ENCODE results near the gene SCN2A. TPM values are rescaled to one million over a fixed set of nuclear protein-coding genes. Genes with fewer than 3 reads are reported as not detected.

SCN2A gene
- total RNA-seq, 2 experiments from 2014 or later = not detected

GRCh38 chr2:165237056-165237455 lies 2.2 kb upstream of the SCN2A start:
- no peak overlapping the region for H3K27ac Mint-ChIP-seq
- intact Hi-C loops (cut with micrococcal nuclease) = no loop called here
- H3K27me3 Mint-ChIP-seq = no peaks in the 10 kb centered on the region
- H3K36me3 Mint-ChIP-seq (ENCODE audit: low read depth) = no peaks in the 10 kb centered on the region
- ATAC-seq (no peak), DNase-seq (no peak)
- H3K4me3 Mint-ChIP-seq = no peak overlapping the region
- no peaks in the 10 kb centered on the region for H3K4me1 Mint-ChIP-seq (ENCODE audit: low read depth)
- ChIA-PET POLR2A (no interaction called here), CTCF (interaction anchor here (1.1 kb wide), 1 partner anchor 165 kb away, joined by 3 read pairs; no protein-coding TSS in a partner anchor)
- TF ChIP-seq CTCF (IDR thresholded peaks at IDR 0.05) = no peak
- H3K9me3 Mint-ChIP-seq = no peaks in the 10 kb centered on the region

GRCh38 chr2:165238295-165238694 lies 919 bp upstream of the SCN2A start:
- ATAC-seq (no peak), DNase-seq (no peak)
- Mint-ChIP-seq H3K9me3 (no peaks in the 10 kb centered on the region), H3K4me3 (no peak overlapping the region), H3K4me1 (ENCODE audit: low read depth) (no peaks in the 10 kb centered on the region), H3K27ac (no peak overlapping the region), H3K36me3 (ENCODE audit: low read depth) (no peaks in the 10 kb centered on the region), H3K27me3 (no peaks in the 10 kb centered on the region)
- ChIA-PET POLR2A (no interaction called here), CTCF (interaction anchor here (0.8 to 1.7 kb wide), 7 partner anchors 11 to 181 kb away, joined by 3 to 10 read pairs (median 3); no protein-coding TSS in a partner anchor)
- TF ChIP-seq CTCF (IDR thresholded peaks at IDR 0.05) = no peak
- intact Hi-C loops (cut with micrococcal nuclease) = no loop called here

GRCh38 chr2:165239856-165240515 lies 772 bp downstream of the SCN2A start:
- intact Hi-C loops (cut with micrococcal nuclease) = no loop called here
- DNase-seq (no peak), ATAC-seq (no peak)
- no peak overlapping the region for H3K4me3 Mint-ChIP-seq
- H3K27me3 Mint-ChIP-seq = no peaks in the 10 kb centered on the region
- no peak for TF ChIP-seq CTCF (IDR thresholded peaks at IDR 0.05)
- POLR2A ChIA-PET = no interaction called here
- H3K27ac Mint-ChIP-seq = no peak overlapping the region
- CTCF ChIA-PET = interaction anchor here (0.9 to 1.7 kb wide), 8 partner anchors 10 to 78 kb away, joined by 3 to 10 read pairs (median 4); no protein-coding TSS in a partner anchor
- H3K36me3 Mint-ChIP-seq (ENCODE audit: low read depth) = no peaks in the 10 kb centered on the region
- no peaks in the 10 kb centered on the region for H3K9me3 Mint-ChIP-seq
- no peaks in the 10 kb centered on the region for H3K4me1 Mint-ChIP-seq (ENCODE audit: low read depth)

GRCh38 chr2:165240916-165241315 lies 1.7 kb downstream of the SCN2A start:
- CTCF ChIA-PET = no interaction called here
- intact Hi-C loops (cut with micrococcal nuclease) = no loop called here
- POLR2A ChIA-PET = no interaction called here
- H3K36me3 Mint-ChIP-seq (ENCODE audit: low read depth) = no peaks in the 10 kb centered on the region
- H3K4me1 Mint-ChIP-seq (ENCODE audit: low read depth) = no peaks in the 10 kb centered on the region
- no peak for TF ChIP-seq CTCF (IDR thresholded peaks at IDR 0.05)
- ATAC-seq (no peak), DNase-seq (no peak)
- H3K9me3 Mint-ChIP-seq = no peaks in the 10 kb centered on the region
- H3K4me3 Mint-ChIP-seq = no peak overlapping the region
- H3K27me3 Mint-ChIP-seq = no peaks in the 10 kb centered on the region
- no peak overlapping the region for H3K27ac Mint-ChIP-seq

- Mint-ChIP-seq H3K4me3 (no peak overlapping the region), H3K27ac (no peak overlapping the region), H3K27me3 (no peaks in the 10 kb centered on the region), H3K9me3 (no peaks in the 10 kb centered on the region), H3K36me3 (ENCODE audit: low read depth) (no peaks in the 10 kb centered on the region), H3K4me1 (ENCODE audit: low read depth) (no peaks in the 10 kb centered on the region)
- no peak for DNase-seq
- TF ChIP-seq CTCF (IDR thresholded peaks at IDR 0.05) = no peak
- ChIA-PET CTCF (no interaction called here), POLR2A (no interaction called here)
- ATAC-seq = no peak
- intact Hi-C loops (cut with micrococcal nuclease) = no loop called here
Observed at GRCh38 chr2:165245081-165245793, 6.0 kb downstream of the SCN2A start.

All from activated CD8-positive, alpha-beta T cell treated with anti-CD3 and anti-CD28 coated beads for 36 hours (primary cell).